ENCODE results near the gene SMAD1.

GRCh38 chr4:145552181-145552822 lies 70.6 kb downstream of the SMAD1 start:
- TF ChIP-seq SMAD3 (CRISPR knock-in tag; IDR thresholded peaks at IDR 0.05; ENCODE audit: borderline replicate concordance): no peak
- TF ChIP-seq, protein P1, sequence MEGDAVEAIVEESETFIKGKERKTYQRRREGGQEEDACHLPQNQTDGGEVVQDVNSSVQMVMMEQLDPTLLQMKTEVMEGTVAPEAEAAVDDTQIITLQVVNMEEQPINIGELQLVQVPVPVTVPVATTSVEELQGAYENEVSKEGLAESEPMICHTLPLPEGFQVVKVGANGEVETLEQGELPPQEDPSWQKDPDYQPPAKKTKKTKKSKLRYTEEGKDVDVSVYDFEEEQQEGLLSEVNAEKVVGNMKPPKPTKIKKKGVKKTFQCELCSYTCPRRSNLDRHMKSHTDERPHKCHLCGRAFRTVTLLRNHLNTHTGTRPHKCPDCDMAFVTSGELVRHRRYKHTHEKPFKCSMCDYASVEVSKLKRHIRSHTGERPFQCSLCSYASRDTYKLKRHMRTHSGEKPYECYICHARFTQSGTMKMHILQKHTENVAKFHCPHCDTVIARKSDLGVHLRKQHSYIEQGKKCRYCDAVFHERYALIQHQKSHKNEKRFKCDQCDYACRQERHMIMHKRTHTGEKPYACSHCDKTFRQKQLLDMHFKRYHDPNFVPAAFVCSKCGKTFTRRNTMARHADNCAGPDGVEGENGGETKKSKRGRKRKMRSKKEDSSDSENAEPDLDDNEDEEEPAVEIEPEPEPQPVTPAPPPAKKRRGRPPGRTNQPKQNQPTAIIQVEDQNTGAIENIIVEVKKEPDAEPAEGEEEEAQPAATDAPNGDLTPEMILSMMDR (IDR thresholded peaks at IDR 0.05): no peak
- TF ChIP-seq USF1 (CRISPR knock-in tag; IDR thresholded peaks at IDR 0.05): no peak
- no peak for TF ChIP-seq ETV6 (CRISPR knock-in tag; IDR thresholded peaks at IDR 0.05)
- TF ChIP-seq FOXK1 (CRISPR knock-in tag; IDR thresholded peaks at IDR 0.05): no peak
- TF ChIP-seq TP53 (CRISPR knock-in tag; IDR thresholded peaks at IDR 0.05): no peak
- TF ChIP-seq CREB1 (CRISPR knock-in tag; IDR thresholded peaks at IDR 0.05): no peak
- TF ChIP-seq ZNF263 (CRISPR knock-in tag; IDR thresholded peaks at IDR 0.05; ENCODE audit: low read depth): no peak
- TF ChIP-seq ZNF232 (CRISPR knock-in tag; IDR thresholded peaks at IDR 0.05): no peak
- TF ChIP-seq ZNF121 (CRISPR knock-in tag; IDR thresholded peaks at IDR 0.05): no peak
- no peak for TF ChIP-seq MXD4 (CRISPR knock-in tag; IDR thresholded peaks at IDR 0.05; ENCODE audit: borderline replicate concordance)
- TF ChIP-seq TEAD4 (CRISPR knock-in tag; IDR thresholded peaks at IDR 0.05): no peak
